ENCODE results near the gene CAPS. TPM values are rescaled to one million over a fixed set of nuclear protein-coding genes. Genes with fewer than 3 reads are reported as not detected.
"Not testable (repeated sequence)": the region's sequence is repeated elsewhere in the genome, so short reads cannot be mapped to it uniquely, and the experiment has no call there.

Gene CAPS
- total and polyA plus RNA-seq, 12 donors, result 7.1 to 146 (median 19.2) TPM

DNA sequence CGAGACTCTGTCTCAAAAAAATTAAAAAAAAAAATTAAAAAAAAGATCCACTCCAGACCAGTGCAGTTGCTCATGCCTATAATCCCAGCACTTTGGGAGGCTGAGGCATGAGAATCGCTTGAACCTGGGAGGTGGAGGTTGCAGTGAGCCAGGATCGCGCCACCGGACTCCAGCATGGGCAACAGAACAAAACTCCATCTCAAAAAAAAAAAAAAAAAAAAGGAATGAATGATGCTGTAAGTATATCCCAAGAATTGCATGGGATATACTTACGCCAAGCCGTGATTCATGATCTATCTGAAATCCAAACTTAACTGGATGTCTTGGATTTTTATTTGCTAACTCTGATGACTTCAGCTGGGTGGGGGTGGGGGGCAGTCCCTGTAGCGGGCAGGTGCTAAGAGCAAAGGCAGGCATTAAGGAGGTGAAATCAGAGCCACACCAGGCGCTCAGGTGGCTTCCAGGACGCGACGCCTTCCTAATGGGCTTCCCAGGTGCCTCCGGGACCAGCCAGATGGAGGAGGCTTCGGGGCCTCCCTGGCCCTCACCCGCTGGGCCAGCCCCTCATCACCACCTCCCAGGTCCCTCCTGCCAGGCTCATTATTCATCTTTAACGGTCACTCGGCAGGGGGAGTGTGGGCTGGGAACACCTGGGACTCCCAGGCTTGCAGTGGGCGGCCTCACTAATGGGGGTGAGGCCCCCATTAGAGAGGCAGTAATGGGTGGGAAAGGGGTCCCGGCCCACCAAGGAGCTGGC, 32.3 kb upstream of the CAPS start:
- no peaks in the 10 kb centered on the region for H3K9me3 ChIP-seq (replicated peaks in 1 of 3)
- H3K4me1 ChIP-seq (replicated peaks in 1 of 2), result peaks cover 5 to 11% of the 10 kb centered on the region in 2 donors
- WGBS, 4 donors, result 60 to 65% (median 63%) methylated on average over 12 to 19 of the region's 19 CpGs
- H3K27ac ChIP-seq, result no peak overlapping the region
- H3K4me3 ChIP-seq, result no peak overlapping the region
- TF ChIP-seq POLR2A (IDR thresholded peaks at IDR 0.05), result no peak
- TF ChIP-seq, protein P1, sequence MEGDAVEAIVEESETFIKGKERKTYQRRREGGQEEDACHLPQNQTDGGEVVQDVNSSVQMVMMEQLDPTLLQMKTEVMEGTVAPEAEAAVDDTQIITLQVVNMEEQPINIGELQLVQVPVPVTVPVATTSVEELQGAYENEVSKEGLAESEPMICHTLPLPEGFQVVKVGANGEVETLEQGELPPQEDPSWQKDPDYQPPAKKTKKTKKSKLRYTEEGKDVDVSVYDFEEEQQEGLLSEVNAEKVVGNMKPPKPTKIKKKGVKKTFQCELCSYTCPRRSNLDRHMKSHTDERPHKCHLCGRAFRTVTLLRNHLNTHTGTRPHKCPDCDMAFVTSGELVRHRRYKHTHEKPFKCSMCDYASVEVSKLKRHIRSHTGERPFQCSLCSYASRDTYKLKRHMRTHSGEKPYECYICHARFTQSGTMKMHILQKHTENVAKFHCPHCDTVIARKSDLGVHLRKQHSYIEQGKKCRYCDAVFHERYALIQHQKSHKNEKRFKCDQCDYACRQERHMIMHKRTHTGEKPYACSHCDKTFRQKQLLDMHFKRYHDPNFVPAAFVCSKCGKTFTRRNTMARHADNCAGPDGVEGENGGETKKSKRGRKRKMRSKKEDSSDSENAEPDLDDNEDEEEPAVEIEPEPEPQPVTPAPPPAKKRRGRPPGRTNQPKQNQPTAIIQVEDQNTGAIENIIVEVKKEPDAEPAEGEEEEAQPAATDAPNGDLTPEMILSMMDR (IDR thresholded peaks at IDR 0.05), result no peak
- H3K36me3 ChIP-seq (replicated peaks in 1 of 2), result no peaks in the 10 kb centered on the region
- intact Hi-C loops (cut with DNase I), result no loop called here
- no peaks in the 10 kb centered on the region for H3K27me3 ChIP-seq
- no peak for DNase-seq

DNA sequence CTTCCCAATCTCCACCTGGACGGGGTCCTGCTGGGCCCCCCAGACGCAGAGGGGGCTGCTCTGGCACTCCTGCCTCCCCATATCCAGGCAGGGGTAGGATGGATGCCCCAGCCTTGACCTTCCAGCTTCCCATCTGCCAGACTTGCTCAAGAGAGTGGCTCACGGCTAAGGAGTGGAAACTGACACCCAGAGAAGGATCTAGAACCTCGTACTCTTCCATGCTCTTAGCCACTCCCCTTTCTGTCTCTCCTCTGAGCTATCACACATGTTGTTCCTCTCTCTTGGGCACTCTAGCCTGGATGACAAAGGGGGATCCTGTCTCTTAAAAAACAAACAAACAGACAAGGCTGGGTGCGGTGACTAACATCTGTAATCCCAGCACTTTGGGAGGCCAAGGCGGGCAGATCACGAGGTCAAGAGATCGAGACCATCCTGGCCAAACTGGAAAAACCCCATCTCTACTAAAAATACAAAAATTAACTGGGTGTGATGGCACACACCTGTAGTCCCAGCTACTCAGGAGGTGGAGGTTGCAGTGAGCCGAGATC, 31.6 kb upstream of the CAPS start:
- 58 to 67% (median 62%) methylated on average over 7 to 9 of the region's 9 CpGs for WGBS, 4 donors
- Histone ChIP-seq H3K4me3 (no peak overlapping the region), H3K4me1 (replicated peaks in 1 of 2) (peaks cover 5 to 11% of the 10 kb centered on the region in 2 donors), H3K36me3 (replicated peaks in 1 of 2) (no peaks in the 10 kb centered on the region), H3K9me3 (replicated peaks in 1 of 3) (no peaks in the 10 kb centered on the region), H3K27me3 (no peaks in the 10 kb centered on the region), H3K27ac (no peak overlapping the region)
- TF ChIP-seq POLR2A (IDR thresholded peaks at IDR 0.05), result no peak
- TF ChIP-seq, protein P1 (IDR thresholded peaks at IDR 0.05), result no peak
- no peak for DNase-seq
- intact Hi-C loops (cut with DNase I), result no loop called here

DNA sequence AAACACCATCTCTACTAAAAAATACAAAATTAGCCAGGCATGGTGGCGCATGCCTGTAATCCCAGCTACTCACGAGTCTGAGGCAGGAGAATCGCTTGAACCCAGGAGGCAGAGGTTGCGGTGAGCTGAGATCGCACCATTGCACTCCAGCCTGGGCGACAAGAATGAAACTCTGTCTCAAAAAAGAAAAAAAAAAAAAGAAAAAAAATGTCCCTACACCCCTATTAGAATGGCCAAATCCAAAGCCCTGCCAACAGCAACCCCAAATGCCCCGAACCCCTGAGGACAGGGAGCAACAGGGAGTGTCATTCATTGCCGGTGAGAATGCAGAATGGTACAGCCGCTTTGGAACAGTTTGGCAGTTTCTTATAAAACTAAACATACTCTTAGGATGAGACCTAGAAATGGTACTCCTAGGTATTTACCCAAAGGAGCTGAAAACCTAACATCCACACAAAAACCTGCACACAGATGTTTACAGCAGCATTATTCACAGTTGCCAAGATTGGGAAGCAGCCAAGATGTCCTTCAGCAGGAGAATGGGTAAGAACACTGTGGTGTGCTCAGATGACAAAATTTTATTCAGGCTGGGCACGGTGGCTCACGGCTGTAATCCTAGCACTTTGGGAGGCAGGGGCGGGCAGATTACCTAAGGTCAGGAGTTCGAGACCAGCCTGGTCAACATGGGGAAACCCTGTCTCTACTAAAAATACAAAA, 30.7 kb upstream of the CAPS start:
- H3K9me3 ChIP-seq (replicated peaks in 1 of 3); H3K27me3 ChIP-seq; H3K36me3 ChIP-seq (replicated peaks in 1 of 2); H3K4me3 ChIP-seq; H3K27ac ChIP-seq; intact Hi-C loops (cut with DNase I): not testable (repeated sequence)
- DNase-seq, result peak in 1 of 7 donors; percentile 37
- H3K4me1 ChIP-seq (replicated peaks in 1 of 2), result peaks cover 5 to 11% of the 10 kb centered on the region in 2 donors
- 63 to 75% (median 72%) methylated on average over 11 to 13 of the region's 13 CpGs for WGBS, 4 donors

DNA sequence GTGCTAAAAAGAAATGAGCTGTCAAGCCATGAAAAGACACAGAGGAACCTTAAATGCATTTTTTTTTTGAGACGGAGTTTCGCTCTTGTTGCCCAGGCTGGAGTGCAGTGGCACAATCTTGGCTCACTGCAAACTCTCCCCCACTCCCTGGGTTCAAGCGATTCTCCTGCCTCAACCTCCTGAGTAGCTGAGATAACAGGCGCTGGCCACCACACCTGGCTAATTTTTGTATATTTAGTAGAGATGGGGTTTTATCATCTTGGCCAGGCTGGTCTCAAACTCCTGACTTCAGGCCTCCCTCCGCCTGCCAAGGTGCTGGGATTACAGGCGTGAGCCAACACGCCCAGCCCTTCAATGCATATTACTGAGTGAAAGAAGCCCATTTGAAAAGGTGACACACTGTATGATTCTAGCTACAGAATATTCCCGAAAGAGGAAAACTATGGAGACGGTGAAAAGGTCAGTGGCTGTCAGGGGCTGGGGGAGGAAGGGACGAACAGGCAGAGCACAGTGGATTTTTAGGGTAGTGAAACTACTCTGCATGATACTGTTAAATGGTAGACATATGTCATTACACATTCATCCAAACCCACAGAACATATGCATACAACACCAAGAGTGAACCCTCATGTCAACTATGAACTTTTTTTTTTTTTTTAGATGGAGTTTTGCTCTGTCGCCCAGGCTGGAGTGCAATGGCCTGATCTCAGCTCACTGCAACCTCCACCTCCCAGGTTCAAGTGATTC, 29.8 kb upstream of the CAPS start:
- 77 to 79% (median 78%) methylated on average over 11 of the region's 11 CpGs for WGBS, 4 donors
- H3K36me3 ChIP-seq (replicated peaks in 1 of 2); H3K27me3 ChIP-seq; intact Hi-C loops (cut with DNase I); H3K4me3 ChIP-seq; DNase-seq; H3K27ac ChIP-seq; H3K9me3 ChIP-seq (replicated peaks in 1 of 3): not testable (repeated sequence)
- peaks cover 5 to 11% of the 10 kb centered on the region in 2 donors for H3K4me1 ChIP-seq (replicated peaks in 1 of 2)
